ENCODE measurements around the gene SLC6A6.

The SLC6A6 gene

GRCh38 chr3:14398797-14399106 lies 3.7 kb upstream of the SLC6A6 start:
- H3K27ac ChIP-seq: no peak overlapping the region
- H3K4me2 ChIP-seq (ENCODE audit: low read length): no peak overlapping the region
- H3K36me3 ChIP-seq (ENCODE audit: control insufficient read depth, insufficient read depth, low read length): no peaks in the 10 kb centered on the region
- no peaks in the 10 kb centered on the region for H3K79me2 ChIP-seq
- H3K4me3 ChIP-seq (ENCODE audit: low read depth, low read length): no peak overlapping the region
- no peaks in the 10 kb centered on the region for H3K9me3 ChIP-seq (ENCODE audit: control insufficient read depth, low read length)
- H2AFZ ChIP-seq: no peak overlapping the region
- H3K9ac ChIP-seq: no peak overlapping the region
- no peaks in the 10 kb centered on the region for H3K27me3 ChIP-seq (ENCODE audit: control insufficient read depth, insufficient read depth, low read length)
- TF ChIP-seq, protein P1, sequence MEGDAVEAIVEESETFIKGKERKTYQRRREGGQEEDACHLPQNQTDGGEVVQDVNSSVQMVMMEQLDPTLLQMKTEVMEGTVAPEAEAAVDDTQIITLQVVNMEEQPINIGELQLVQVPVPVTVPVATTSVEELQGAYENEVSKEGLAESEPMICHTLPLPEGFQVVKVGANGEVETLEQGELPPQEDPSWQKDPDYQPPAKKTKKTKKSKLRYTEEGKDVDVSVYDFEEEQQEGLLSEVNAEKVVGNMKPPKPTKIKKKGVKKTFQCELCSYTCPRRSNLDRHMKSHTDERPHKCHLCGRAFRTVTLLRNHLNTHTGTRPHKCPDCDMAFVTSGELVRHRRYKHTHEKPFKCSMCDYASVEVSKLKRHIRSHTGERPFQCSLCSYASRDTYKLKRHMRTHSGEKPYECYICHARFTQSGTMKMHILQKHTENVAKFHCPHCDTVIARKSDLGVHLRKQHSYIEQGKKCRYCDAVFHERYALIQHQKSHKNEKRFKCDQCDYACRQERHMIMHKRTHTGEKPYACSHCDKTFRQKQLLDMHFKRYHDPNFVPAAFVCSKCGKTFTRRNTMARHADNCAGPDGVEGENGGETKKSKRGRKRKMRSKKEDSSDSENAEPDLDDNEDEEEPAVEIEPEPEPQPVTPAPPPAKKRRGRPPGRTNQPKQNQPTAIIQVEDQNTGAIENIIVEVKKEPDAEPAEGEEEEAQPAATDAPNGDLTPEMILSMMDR (IDR thresholded peaks at IDR 0.05): no peak
- no peaks in the 10 kb centered on the region for H3K4me1 ChIP-seq

GRCh38 chr3:14401692-14402303 lies 608 bp upstream of the SLC6A6 start:
- TF ChIP-seq, protein P1 (IDR thresholded peaks at IDR 0.05): no peak
- peak overlapping the region; percentile 93 for H3K4me2 ChIP-seq (ENCODE audit: low read length)
- H3K27me3 ChIP-seq (ENCODE audit: control insufficient read depth, insufficient read depth, low read length): no peaks in the 10 kb centered on the region
- no peaks in the 10 kb centered on the region for H3K79me2 ChIP-seq
- no peaks in the 10 kb centered on the region for H3K4me1 ChIP-seq
- no peaks in the 10 kb centered on the region for H3K36me3 ChIP-seq (ENCODE audit: control insufficient read depth, insufficient read depth, low read length)
- peak overlapping the region; percentile 59 for H3K4me3 ChIP-seq (ENCODE audit: low read depth, low read length)
- H2AFZ ChIP-seq: peak overlapping the region; percentile 77
- H3K27ac ChIP-seq: no peak overlapping the region
- no peak overlapping the region for H3K9ac ChIP-seq
- H3K9me3 ChIP-seq (ENCODE audit: control insufficient read depth, low read length): no peaks in the 10 kb centered on the region

DNA sequence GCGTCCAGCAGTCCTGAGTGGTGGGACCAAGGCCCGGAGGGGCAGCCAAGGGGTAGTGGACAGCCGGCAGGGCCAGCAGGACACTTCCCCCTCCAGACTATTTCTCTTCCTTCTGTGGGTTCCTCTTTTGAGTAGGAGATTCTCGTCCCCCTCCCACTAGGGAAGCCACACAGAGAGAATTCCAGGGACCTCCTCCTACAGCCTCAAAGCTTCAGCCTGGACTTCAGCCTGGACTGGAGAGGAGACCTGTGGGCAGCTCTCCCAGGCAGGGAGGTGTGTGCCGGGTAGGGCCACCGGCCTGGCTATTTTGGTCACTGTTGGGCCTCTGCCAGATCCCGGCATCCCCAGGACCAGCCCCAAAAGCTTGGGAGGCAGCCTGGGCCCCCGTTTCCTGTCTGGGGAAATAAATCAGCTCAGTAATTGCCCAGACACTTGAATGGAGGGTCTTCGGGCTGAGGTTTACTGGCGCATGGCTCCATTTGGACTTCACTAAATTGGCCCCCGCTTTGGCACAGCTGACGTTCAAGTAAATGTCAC lies 1.3 kb downstream of the SLC6A6 start:
- H2AFZ ChIP-seq: no peak overlapping the region
- H3K79me2 ChIP-seq: no peaks in the 10 kb centered on the region
- H3K4me1 ChIP-seq: no peaks in the 10 kb centered on the region
- no peaks in the 10 kb centered on the region for H3K27me3 ChIP-seq (ENCODE audit: control insufficient read depth, insufficient read depth, low read length)
- H3K27ac ChIP-seq: no peak overlapping the region
- H3K9me3 ChIP-seq (ENCODE audit: control insufficient read depth, low read length): no peaks in the 10 kb centered on the region
- no peaks in the 10 kb centered on the region for H3K36me3 ChIP-seq (ENCODE audit: control insufficient read depth, insufficient read depth, low read length)
- H3K4me3 ChIP-seq (ENCODE audit: low read depth, low read length): no peak overlapping the region
- no peak overlapping the region for H3K4me2 ChIP-seq (ENCODE audit: low read length)
- H3K9ac ChIP-seq: no peak overlapping the region
- TF ChIP-seq, protein P1 (IDR thresholded peaks at IDR 0.05): no peak

DNA sequence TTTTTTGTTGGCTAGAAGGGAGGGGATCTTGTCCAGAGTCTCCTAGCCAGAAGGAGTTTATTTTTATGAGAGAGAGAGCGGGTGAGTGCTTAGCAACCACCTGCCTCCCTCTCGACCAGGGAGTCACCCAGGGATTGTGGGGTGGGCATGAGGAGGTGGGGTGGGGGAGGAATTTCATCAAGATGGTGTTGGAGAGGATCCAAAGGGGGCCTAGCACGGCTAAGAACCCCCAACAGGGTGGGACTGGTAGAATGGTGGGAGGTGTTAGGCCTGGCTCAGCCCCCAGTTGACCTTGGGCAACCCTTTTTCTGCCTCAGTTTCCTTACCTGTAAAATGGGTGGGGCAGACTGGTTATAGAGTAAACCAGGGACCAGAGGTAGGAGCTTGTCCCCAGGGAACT lies 1.8 kb downstream of the SLC6A6 start:
- TF ChIP-seq, protein P1 (IDR thresholded peaks at IDR 0.05): no peak
- H3K9me3 ChIP-seq (ENCODE audit: control insufficient read depth, low read length): no peaks in the 10 kb centered on the region
- no peak overlapping the region for H2AFZ ChIP-seq
- H3K4me1 ChIP-seq: no peaks in the 10 kb centered on the region
- H3K79me2 ChIP-seq: no peaks in the 10 kb centered on the region
- H3K27me3 ChIP-seq (ENCODE audit: control insufficient read depth, insufficient read depth, low read length): no peaks in the 10 kb centered on the region
- no peaks in the 10 kb centered on the region for H3K36me3 ChIP-seq (ENCODE audit: control insufficient read depth, insufficient read depth, low read length)
- no peak overlapping the region for H3K4me3 ChIP-seq (ENCODE audit: low read depth, low read length)
- no peak overlapping the region for H3K9ac ChIP-seq
- H3K27ac ChIP-seq: no peak overlapping the region
- no peak overlapping the region for H3K4me2 ChIP-seq (ENCODE audit: low read length)
